Activated CD4-positive, alpha-beta T cell treated with anti-CD3 and anti-CD28 coated beads, Interleukin-2, amount 50 U/mL, for 1 hour (primary cell): ENCODE measurements around the gene FITM1.
A peak's percentile ranks its signal among the peaks of the same experiment; 100 is the strongest.

Experiments
- DNase-seq: peaks from one replicate; pipeline ENCODE4 v3.0.0-alpha.2; 2020

The FITM1 gene

GRCh38 chr14:24130380-24130716, at the start of gene FITM1:
TSS of gene FITM1 (plus strand) at chr14:24130659. CDS start at chr14:24131564, 905 bp downstream.
- DNase-seq, result no peak

- DNase-seq, result peak; percentile 62
Observed at GRCh38 chr14:24080888-24081738, 49.3 kb upstream of the FITM1 start.

GRCh38 chr14:24081739-24082211, 48.7 kb upstream of the FITM1 start:
- DNase-seq, result no peak

GRCh38 chr14:24082411-24083080, 47.9 kb upstream of the FITM1 start:
- no peak for DNase-seq

- no peak for DNase-seq
Observed at GRCh38 chr14:24083462-24083861, 47.0 kb upstream of the FITM1 start.

GRCh38 chr14:24084440-24084839, 46.0 kb upstream of the FITM1 start:
- no peak for DNase-seq

- DNase-seq, result no peak
Observed at GRCh38 chr14:24085215-24085614, 45.2 kb upstream of the FITM1 start.

GRCh38 chr14:24086193-24086955, 44.1 kb upstream of the FITM1 start:
- no peak for DNase-seq

DNA sequence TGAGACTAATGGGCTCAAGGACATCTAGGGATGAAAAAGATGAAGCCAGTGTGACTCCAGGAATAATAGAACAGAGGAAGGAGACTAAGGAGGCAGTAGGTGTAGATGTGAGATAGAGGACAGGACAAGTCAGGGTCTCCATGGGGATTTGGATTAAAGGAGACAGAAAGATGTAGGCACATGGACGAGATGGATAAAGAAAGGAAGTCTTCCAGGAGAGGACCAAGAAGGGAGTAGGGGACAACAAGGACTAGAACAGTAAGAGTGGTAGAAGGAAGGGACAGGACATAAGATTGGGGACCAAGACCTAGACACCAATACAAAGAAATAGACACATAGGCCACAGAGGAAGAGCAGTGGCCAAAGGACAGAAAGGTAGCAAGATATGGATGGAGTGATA, 43.5 kb upstream of the FITM1 start:
- no peak for DNase-seq

DNA sequence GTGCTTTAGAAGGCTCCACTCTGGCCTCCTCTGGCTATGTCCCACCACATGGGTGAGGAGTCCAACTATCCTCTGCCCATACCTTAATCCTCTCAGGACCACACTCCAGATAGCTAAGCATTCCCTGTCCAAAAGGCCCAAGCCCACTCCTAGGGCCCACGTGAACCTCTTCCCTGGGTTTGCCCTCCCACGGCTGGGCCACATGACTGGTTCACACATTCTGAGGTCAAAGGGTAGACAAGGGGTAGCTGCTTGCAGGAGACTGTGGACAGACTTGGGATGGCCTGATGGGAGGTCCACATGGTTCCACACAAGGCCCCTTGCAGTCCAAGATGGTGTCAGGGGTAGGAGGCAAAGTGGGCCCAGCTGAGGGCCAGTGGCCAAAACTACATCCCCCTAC, 42.4 kb upstream of the FITM1 start:
- no peak for DNase-seq

DNA sequence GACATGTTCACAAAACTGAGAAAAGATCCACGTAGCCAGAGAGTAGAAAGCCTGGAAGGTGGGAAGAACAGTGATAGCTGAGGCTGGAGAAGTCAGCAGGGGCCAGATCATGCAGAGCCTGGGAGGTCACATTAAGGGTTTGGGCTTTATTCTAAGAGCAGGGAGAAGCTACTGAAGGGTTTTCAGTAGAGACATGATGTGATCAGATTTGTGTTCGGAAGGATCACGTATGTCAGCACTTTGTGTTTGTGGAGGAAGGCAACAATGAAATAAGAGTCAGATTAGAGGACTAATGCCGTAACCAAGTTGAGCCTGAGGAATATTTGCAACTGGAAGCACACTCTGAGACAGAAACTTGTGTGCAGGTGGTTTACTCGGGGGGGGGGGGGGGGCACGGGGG, 40.6 kb upstream of the FITM1 start:
- no peak for DNase-seq

GRCh38 chr14:24092110-24092504, 38.4 kb upstream of the FITM1 start:
- no peak for DNase-seq

GRCh38 chr14:24092505-24093206, 37.8 kb upstream of the FITM1 start:
- DNase-seq, result no peak

GRCh38 chr14:24093207-24093900, 37.1 kb upstream of the FITM1 start:
- no peak for DNase-seq

DNA sequence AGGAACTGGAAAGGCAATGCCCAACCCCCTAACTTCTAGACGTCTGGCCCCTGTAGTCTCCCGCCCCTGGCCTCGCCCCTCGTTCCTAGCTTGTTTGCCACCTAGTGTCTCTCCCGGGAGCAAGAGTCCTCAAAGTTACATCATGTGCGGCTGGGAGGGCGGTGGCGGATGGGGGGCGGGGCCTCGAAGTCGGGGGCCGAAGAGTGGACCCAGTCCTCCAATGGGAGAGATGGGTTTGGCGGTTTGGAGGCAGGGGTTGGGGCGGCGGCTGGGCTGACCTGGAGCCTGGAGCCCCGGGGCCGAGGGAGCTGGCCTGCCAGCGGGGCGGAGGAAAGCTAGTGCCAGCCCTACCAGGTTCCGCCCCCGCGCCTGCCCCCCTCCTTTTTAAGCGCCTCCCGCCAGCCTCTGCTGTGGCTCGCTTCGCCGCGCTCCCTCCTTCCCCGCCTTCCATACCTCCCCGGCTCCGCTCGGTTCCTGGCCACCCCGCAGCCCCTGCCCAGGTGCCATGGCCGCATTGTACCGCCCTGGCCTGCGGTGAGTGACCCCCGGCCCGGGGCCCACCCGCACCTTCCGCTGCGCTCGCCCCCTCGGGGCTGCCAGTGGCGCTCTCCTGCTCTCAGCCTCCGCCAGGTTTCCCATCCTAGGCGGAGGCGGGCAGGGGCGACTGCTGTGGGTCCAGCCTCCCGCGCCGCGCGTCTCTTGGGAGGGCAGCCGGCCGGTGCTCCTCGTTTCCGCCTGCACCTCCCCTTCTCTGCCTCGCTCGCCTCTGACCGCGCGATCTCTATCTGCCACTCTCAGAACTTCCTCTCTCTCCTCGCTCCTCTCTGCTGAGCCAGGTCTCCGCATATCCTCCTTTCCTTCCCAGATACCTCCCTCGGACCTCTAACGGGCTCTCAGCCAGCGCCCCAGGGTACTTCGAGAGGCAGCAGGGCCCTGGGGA, 36.3 kb upstream of the FITM1 start, which contains the start of gene PCK2:
Gene PCK2 (plus strand): TSS at position 411 of the 940 bp plus-strand sequence. CDS start 95 bp downstream, at position 506.
- peak; percentile 69 for DNase-seq

- no peak for DNase-seq
Observed at GRCh38 chr14:24094841-24095270, 35.6 kb upstream of the FITM1 start.

DNA sequence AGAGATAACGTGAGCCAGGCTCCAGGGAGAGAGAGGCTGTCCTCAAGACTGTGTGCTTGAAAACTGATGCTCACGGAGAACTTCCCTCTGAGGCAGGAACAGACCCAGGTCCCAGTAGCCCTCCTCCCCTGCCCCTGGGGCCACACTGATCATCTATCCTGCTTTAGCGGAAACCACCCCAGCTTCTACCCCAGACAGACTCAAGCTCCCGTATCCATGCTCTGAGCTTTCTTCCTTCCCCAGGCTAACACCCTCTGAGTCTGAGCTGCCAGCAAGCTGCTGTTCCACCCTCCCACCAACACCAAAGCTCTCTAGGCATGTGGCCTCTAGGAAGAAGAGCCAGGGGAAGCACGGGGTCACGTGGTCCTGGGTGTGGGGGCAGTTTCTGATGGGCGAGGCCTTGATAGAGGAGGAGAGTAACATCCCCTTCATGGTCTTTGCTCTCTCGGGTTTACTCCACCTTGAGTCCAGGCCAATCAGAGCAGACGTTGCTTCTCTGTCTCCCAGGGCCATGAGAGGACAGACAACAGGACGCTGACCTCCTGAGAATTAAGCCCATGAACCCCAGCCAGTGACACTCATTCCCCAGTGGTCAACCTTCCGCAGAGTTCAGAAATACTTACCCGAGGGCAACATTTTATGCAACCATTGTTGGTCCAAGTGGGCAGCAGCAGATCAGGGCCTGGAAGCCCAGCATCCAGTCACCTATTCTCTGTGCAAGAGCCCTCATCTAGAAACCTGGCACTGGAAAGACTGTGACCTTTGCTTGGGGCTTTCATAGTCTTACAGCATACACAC, 35.0 kb upstream of the FITM1 start:
- no peak for DNase-seq

DNA sequence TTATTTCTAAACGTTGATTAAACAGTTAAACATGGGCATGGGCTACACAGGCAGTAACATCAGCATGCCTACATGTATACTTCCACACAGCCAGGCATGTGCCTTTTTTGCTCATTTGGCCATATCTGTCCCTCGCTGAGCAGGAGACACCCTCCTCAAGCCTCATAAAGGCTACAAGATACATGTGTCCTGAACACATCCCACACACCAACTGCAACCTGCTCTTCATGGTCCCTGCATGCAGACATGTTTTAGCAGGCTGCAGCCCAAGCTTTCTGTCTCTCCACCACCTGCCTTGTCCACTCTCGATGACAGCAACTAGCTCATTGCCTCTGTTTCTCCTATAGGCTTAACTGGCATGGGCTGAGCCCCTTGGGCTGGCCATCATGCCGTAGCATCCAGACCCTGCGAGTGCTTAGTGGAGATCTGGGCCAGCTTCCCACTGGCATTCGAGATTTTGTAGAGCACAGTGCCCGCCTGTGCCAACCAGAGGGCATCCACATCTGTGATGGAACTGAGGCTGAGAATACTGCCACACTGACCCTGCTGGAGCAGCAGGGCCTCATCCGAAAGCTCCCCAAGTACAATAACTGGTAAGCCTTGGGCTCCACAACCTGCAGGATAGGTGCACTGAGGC, 33.8 kb upstream of the FITM1 start:
- no peak for DNase-seq

- DNase-seq, result no peak
Observed at GRCh38 chr14:24098229-24098926, 32.1 kb upstream of the FITM1 start.
